ENCODE measurements around the gene PPP1R11. TPM values are rescaled to one million over a fixed set of nuclear protein-coding genes. Genes with fewer than 3 reads are reported as not detected.

PPP1R11 gene
- total and polyA plus RNA-seq, 9 of the 15 experiments (the other 6 are each of a cell fraction or from before 2014, with no cell fraction given): 17.8 to 94.8 (median 44.6) TPM

DNA sequence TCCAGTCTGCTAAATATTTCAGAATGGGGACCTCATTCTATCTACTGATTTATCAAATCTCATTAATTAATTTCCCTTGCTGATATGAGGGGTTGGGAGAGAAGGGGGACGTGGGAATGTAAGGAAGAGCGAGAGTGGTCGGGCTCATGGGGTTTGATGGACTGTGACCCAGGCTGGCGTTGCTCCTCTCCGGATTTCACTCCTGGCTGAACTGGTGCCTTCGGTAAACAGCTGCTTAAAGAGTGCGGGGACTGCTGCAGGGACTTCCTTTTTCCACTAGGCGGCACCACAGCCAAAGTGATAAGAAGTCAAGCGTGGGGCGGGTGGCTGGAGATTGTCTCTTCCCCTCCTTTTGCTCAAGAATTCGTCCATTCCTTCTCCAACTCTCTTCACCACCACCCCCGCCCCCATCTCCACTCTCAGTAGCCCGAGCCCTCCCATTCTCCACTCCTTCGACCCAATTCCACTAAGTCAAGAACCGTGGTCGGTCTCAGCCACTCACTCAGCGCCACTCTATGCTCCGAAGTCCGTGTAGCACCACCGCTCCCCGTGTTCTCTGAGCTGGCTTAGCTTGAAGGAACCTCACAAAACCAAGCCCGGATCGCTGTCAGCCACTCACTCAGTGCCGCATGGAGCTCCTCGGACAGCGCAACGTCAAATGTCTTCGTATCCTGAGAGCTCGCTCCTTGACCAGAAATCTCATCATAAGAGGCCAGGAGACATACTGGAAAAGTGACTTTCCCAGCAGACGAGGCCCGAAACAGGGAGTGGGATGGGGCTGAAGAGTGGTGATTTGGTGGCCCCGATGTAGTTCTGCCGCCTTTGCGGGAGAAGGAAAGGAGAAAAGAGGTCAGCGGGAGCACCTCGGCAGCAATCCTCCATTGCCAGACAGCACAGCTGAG lies 36.2 kb downstream of the PPP1R11 start (continued):
- TF ChIP-seq, protein P1, sequence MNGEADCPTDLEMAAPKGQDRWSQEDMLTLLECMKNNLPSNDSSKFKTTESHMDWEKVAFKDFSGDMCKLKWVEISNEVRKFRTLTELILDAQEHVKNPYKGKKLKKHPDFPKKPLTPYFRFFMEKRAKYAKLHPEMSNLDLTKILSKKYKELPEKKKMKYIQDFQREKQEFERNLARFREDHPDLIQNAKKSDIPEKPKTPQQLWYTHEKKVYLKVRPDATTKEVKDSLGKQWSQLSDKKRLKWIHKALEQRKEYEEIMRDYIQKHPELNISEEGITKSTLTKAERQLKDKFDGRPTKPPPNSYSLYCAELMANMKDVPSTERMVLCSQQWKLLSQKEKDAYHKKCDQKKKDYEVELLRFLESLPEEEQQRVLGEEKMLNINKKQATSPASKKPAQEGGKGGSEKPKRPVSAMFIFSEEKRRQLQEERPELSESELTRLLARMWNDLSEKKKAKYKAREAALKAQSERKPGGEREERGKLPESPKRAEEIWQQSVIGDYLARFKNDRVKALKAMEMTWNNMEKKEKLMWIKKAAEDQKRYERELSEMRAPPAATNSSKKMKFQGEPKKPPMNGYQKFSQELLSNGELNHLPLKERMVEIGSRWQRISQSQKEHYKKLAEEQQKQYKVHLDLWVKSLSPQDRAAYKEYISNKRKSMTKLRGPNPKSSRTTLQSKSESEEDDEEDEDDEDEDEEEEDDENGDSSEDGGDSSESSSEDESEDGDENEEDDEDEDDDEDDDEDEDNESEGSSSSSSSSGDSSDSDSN (IDR thresholded peaks at IDR 0.05; ENCODE audit: borderline replicate concordance in 1 of 2, low read depth in 2 of 2, low read length in 2 of 2): no peak
- TF ChIP-seq, protein P2, sequence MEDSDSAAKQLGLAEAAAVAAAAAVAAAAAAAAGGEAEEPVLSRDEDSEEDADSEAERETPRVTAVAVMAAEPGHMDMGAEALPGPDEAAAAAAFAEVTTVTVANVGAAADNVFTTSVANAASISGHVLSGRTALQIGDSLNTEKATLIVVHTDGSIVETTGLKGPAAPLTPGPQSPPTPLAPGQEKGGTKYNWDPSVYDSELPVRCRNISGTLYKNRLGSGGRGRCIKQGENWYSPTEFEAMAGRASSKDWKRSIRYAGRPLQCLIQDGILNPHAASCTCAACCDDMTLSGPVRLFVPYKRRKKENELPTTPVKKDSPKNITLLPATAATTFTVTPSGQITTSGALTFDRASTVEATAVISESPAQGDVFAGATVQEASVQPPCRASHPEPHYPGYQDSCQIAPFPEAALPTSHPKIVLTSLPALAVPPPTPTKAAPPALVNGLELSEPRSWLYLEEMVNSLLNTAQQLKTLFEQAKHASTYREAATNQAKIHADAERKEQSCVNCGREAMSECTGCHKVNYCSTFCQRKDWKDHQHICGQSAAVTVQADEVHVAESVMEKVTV (CRISPR knock-in tag; IDR thresholded peaks at IDR 0.05): peak; percentile 94
- TF ChIP-seq LCOR (CRISPR knock-in tag; IDR thresholded peaks at IDR 0.05) (0 out of 2 replicates have a peak, but pooled peaks have one; percentile 22), ATF7 (IDR thresholded peaks at IDR 0.05) (no peak), HMGN3 (IDR thresholded peaks at IDR 0.05; ENCODE audit: borderline replicate concordance, extremely low read depth, insufficient read length, low read depth, low read length) (no peak), NCOA6 (IDR thresholded peaks at IDR 0.05) (no peak), SIN3B (IDR thresholded peaks at IDR 0.05; ENCODE audit: low read depth) (no peak), GTF2A2 (tag; IDR thresholded peaks at IDR 0.05) (no peak), ZNF57 (CRISPR knock-in tag; IDR thresholded peaks at IDR 0.05) (no peak), KDM1A (IDR thresholded peaks at IDR 0.05) (no peak), NCOA1 (IDR thresholded peaks at IDR 0.05; ENCODE audit: low read depth) (no peak), MYNN (IDR thresholded peaks at IDR 0.05) (no peak), MYNN (CRISPR knock-in tag; IDR thresholded peaks at IDR 0.05) (no peak), BCL6 (CRISPR knock-in tag; IDR thresholded peaks at IDR 0.05) (no peak), RB1 (IDR thresholded peaks at IDR 0.05; ENCODE audit: low read depth) (peak; percentile 62; the same call in 1 of the 2 replicates), PPARD (CRISPR knock-in tag; IDR thresholded peaks at IDR 0.05) (no peak), KLF1 (tag; IDR thresholded peaks at IDR 0.05) (no peak), TEAD4 (IDR thresholded peaks at IDR 0.05; ENCODE audit: low read length) (no peak), TEAD4 (CRISPR knock-in tag; IDR thresholded peaks at IDR 0.05; ENCODE audit: borderline replicate concordance) (no peak), PML (IDR thresholded peaks at IDR 0.05; ENCODE audit: low read length) (no peak), ZNF3 (CRISPR knock-in tag; IDR thresholded peaks at IDR 0.05) (no peak)
- TF ChIP-seq, protein P3, sequence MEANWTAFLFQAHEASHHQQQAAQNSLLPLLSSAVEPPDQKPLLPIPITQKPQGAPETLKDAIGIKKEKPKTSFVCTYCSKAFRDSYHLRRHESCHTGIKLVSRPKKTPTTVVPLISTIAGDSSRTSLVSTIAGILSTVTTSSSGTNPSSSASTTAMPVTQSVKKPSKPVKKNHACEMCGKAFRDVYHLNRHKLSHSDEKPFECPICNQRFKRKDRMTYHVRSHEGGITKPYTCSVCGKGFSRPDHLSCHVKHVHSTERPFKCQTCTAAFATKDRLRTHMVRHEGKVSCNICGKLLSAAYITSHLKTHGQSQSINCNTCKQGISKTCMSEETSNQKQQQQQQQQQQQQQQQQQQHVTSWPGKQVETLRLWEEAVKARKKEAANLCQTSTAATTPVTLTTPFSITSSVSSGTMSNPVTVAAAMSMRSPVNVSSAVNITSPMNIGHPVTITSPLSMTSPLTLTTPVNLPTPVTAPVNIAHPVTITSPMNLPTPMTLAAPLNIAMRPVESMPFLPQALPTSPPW (CRISPR knock-in tag; IDR thresholded peaks at IDR 0.05): peak; percentile 65; the same call in 1 of the 2 replicates
- TF ChIP-seq, protein P4, sequence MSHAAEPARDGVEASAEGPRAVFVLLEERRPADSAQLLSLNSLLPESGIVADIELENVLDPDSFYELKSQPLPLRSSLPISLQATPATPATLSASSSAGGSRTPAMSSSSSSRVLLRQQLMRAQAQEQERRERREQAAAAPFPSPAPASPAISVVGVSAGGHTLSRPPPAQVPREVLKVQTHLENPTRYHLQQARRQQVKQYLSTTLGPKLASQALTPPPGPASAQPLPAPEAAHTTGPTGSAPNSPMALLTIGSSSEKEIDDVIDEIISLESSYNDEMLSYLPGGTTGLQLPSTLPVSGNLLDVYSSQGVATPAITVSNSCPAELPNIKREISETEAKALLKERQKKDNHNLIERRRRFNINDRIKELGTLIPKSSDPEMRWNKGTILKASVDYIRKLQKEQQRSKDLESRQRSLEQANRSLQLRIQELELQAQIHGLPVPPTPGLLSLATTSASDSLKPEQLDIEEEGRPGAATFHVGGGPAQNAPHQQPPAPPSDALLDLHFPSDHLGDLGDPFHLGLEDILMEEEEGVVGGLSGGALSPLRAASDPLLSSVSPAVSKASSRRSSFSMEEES (CRISPR knock-in tag; IDR thresholded peaks at IDR 0.05): no peak
